GM19455 (cell line): ENCODE measurements around the gene CD70.
"Not testable (repeated sequence)": the region's sequence is repeated elsewhere in the genome, so short reads cannot be mapped to it uniquely, and the experiment has no call there.

Experiments
- ATAC-seq: cut with Tn5 transposase; IDR thresholded peaks from one replicate; pipeline ENCODE4 v1.9.1; 2021; ENCODE audit not compliant: unreplicated experiment

Gene CD70

GRCh38 chr19:6590827-6591319, at the start of gene CD70:
CD70 (minus strand) TSS chr19:6591150; CDS start chr19:6591002, 148 bp downstream.
- ATAC-seq: peak; percentile 39

- not testable (repeated sequence) for ATAC-seq
These were observed 49.4 kb upstream of the CD70 start for GRCh38 chr19:6640333-6640732.

- ATAC-seq: no peak
These were observed 48.5 kb upstream of the CD70 start for GRCh38 chr19:6639439-6639838.

- not testable (repeated sequence) for ATAC-seq
These were observed 42.5 kb upstream of the CD70 start for GRCh38 chr19:6633456-6633813.

GRCh38 chr19:6632747-6633455, 42.0 kb upstream of the CD70 start:
- not testable (repeated sequence) for ATAC-seq

GRCh38 chr19:6632002-6632621, 41.2 kb upstream of the CD70 start:
- ATAC-seq: no peak

GRCh38 chr19:6626764-6627163, 35.8 kb upstream of the CD70 start:
- no peak for ATAC-seq

- no peak for ATAC-seq
These were observed 26.4 kb upstream of the CD70 start for GRCh38 chr19:6617374-6617773.

GRCh38 chr19:6616011-6616410, 25.1 kb upstream of the CD70 start:
- no peak for ATAC-seq

- ATAC-seq: no peak
These were observed 22.8 kb upstream of the CD70 start for GRCh38 chr19:6613711-6614110.

- no peak for ATAC-seq
These were observed 20.2 kb upstream of the CD70 start for GRCh38 chr19:6610934-6611852.

GRCh38 chr19:6608940-6609339, 18.0 kb upstream of the CD70 start:
- no peak for ATAC-seq

GRCh38 chr19:6608146-6608545, 17.2 kb upstream of the CD70 start:
- ATAC-seq: not testable (repeated sequence)

GRCh38 chr19:6606276-6607070, 15.5 kb upstream of the CD70 start:
- ATAC-seq: not testable (repeated sequence)

GRCh38 chr19:6604906-6605305, 14.0 kb upstream of the CD70 start:
- no peak for ATAC-seq

GRCh38 chr19:6602729-6603114, 11.8 kb upstream of the CD70 start:
- ATAC-seq: no peak

GRCh38 chr19:6601537-6602052, 10.6 kb upstream of the CD70 start:
- ATAC-seq: not testable (repeated sequence)

- not testable (repeated sequence) for ATAC-seq
These were observed 10.1 kb upstream of the CD70 start for GRCh38 chr19:6600951-6601536.

- no peak for ATAC-seq
These were observed 9.0 kb upstream of the CD70 start for GRCh38 chr19:6599866-6600454.
